ENCODE data around the gene ERBB4.

ERBB4 gene

GRCh38 chr2:211367711-211368110, 1170.9 kb downstream of the ERBB4 start:
- no peak for DNase-seq

DNA sequence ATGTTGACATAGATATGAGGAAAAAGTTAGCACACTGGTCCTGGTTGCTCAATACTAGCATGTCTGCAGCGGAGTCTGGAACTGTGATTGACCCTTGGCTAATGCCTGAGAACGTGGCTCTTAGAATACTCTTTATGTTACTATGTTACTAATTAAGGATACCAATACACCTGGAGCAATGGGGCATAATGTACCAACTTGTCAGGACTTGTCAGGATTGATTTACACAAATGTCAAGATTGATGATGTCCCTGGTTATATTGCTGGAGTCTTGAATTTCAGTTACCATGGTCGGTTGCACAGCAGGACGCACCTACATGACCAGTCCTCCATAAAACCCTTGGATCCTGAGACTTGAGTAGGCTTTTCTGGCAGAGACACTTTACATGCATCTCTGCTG, 1171.3 kb downstream of the ERBB4 start:
- DNase-seq: no peak

- no peak for DNase-seq
These were observed 1173.7 kb downstream of the ERBB4 start for GRCh38 chr2:211364911-211365310.

- DNase-seq: no peak
These were observed 1177.2 kb downstream of the ERBB4 start for GRCh38 chr2:211361383-211361782.

- no peak for DNase-seq
These were observed 1179.3 kb downstream of the ERBB4 start for GRCh38 chr2:211359347-211359746.

DNA sequence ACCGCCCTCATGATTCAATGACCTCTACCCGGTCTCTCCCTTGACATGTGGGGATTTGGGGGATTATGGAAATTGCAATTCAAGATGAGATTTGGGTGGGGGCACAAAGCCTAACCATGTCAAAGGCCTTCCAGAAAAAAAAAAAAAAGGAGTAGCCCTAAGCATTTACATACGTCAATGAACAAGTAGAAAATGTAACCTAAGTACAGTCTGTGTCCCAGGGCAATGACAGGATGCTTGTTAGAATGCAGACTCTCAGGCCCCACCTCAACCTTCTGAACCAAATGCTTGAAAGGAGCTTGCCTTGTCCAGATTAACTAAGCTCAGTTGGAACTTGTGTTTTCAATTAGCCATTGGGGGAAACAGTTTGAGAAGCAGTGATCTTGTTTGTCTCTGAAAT, 1180.1 kb downstream of the ERBB4 start:
- no peak for DNase-seq

DNA sequence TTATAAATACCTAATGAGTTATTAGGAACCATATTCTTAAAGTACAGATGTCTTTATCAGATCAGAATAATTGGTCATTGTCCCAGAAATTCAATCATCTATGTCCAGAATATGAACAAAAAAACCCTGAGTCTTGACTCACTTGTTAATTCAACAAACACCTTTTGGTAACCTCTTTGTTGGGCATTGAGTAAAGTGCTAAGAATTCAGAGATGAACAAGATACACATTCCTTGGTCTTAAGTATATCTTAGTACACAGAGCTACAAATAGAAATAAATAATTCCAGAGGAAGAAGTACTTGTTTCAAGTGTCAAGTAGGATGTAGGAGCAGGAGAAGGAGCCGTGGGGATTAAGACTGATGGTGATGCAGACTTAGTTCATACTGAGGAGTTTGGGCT, 1184.1 kb downstream of the ERBB4 start:
- no peak for DNase-seq

GRCh38 chr2:211351987-211352386, 1186.6 kb downstream of the ERBB4 start:
- no peak for DNase-seq

- DNase-seq: no peak
These were observed 1189.6 kb downstream of the ERBB4 start for GRCh38 chr2:211349031-211349430.

- no peak for DNase-seq
These were observed 1191.3 kb downstream of the ERBB4 start for GRCh38 chr2:211347328-211347727.

GRCh38 chr2:211344289-211344688, 1194.3 kb downstream of the ERBB4 start:
- DNase-seq: no peak

- no peak for DNase-seq
These were observed 1205.2 kb downstream of the ERBB4 start for GRCh38 chr2:211333377-211333776.

DNA sequence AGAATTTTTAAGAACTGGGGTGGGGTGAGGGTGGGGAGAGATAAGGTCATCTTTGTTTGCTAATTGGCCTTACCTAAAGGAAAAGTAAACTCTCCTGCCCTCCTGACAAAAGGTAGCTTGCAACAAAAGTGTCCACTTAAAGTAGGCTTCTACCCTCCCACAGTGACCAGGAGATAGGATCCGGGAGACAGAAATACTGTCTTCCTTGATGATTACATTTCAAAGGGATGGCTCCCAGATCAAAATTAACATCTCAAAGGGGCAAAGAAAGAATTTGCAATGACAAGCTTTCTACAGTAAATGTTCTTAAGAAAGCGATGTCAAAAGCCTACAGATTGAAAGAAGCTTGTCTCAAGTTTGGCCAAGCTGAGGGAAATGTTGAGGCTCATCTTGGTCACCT, 1206.9 kb downstream of the ERBB4 start:
- DNase-seq: no peak

DNA sequence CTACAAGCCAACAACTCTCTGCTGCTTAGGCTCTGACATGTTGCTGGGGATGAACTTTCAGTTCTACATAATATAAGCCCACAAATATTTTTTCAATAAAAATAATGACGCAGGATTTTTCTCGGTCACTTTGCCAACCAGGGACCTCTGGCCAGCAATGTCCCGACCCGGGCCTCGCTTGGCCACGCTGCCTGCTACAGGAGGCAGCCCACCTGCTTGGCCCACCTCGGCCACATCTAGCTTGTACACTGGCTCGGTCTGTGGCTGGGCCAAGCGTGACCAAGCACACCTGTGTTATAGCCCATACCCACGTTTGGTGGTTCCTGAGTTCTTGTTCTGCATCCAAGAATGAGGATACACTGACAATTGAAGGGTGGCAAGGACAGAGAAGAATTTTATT, 1208.7 kb downstream of the ERBB4 start:
- no peak for DNase-seq

- no peak for DNase-seq
These were observed 1209.2 kb downstream of the ERBB4 start for GRCh38 chr2:211329421-211329820.

- no peak for DNase-seq
These were observed 1210.5 kb downstream of the ERBB4 start for GRCh38 chr2:211328126-211328525.
